GM23338 (cell line): ENCODE measurements around the gene ADCYAP1R1. TPM values are rescaled to one million over a fixed set of nuclear protein-coding genes. Genes with fewer than 3 reads are reported as not detected.

Experiments used
- ATAC-seq: fragments of 200-7000 bp; cut with Tn5 transposase; 3 replicates; pipeline ENCODE4 v1.9.1; 2020
- DNase-seq: peaks from one replicate; pipeline ENCODE4 v3.0.0-alpha.2; 2015; ENCODE audit warnings: low spot score
- H2AFZ ChIP-seq: fragments of 200-600 bp; sonication (generic); 2 replicates; pipeline ENCODE4 v1.8.0; 2016; ENCODE audit warnings: antibody characterized with exemption, mild to moderate bottlenecking, moderate library complexity
- H3F3A ChIP-seq: fragments of 200-600 bp; sonication (generic); replicated peaks from 2 replicates; pipeline ENCODE4 v1.8.0; 2017; ENCODE audit warnings: antibody characterized with exemption, mixed run types, low read depth
- H3K27ac ChIP-seq: fragments of 200-600 bp; sonication (generic); 2 replicates; pipeline ENCODE4 v1.6.1; 2016; ENCODE audit warnings: low read depth
- H3K27me3 ChIP-seq: fragments of 200-600 bp; sonication (generic); 2 replicates; pipeline ENCODE4 v1.8.0; 2016; ENCODE audit warnings: mild to moderate bottlenecking, mixed run types, moderate library complexity; ENCODE audit not compliant: insufficient read depth
- H3K36me3 ChIP-seq: fragments of 200-600 bp; sonication (generic); 2 replicates; pipeline ENCODE4 v1.8.0; 2016; ENCODE audit warnings: mild to moderate bottlenecking; ENCODE audit not compliant: insufficient read depth
- H3K4me1 ChIP-seq: fragments of 200-600 bp; sonication (generic); 2 replicates; pipeline ENCODE4 v1.8.0; 2016; ENCODE audit warnings: mild to moderate bottlenecking, moderate library complexity; ENCODE audit not compliant: insufficient read depth
- H3K4me2 ChIP-seq: fragments of 200-600 bp; sonication (generic); 2 replicates; pipeline ENCODE4 v1.7.1; 2017; ENCODE audit warnings: mixed run types
- H3K4me3 ChIP-seq: fragments of 200-600 bp; sonication (generic); 2 replicates; pipeline ENCODE4 v1.6.1; 2016; ENCODE audit warnings: mixed run types
- H3K79me2 ChIP-seq: fragments of 200-600 bp; sonication (generic); replicated peaks from 2 replicates; pipeline ENCODE4 v1.8.0; 2017; ENCODE audit warnings: mild to moderate bottlenecking; ENCODE audit not compliant: insufficient read depth
- H3K9me2 ChIP-seq: fragments of 200-600 bp; sonication (generic); 2 replicates; pipeline ENCODE4 v1.8.0; 2017; ENCODE audit not compliant: insufficient read depth
- H4K20me1 ChIP-seq: fragments of 200-600 bp; sonication (generic); replicated peaks from 2 replicates; pipeline ENCODE4 v1.8.0; 2017; ENCODE audit warnings: mild to moderate bottlenecking; ENCODE audit not compliant: insufficient read depth
- H3K27ac Mint-ChIP-seq: 2 replicates; pipeline ENCODE4 v1.8.0; 2020; ENCODE audit warnings: inconsistent platforms, mild to moderate bottlenecking, moderate library complexity, mixed read lengths
- H3K27me3 Mint-ChIP-seq: 3 replicates; pipeline ENCODE4 v1.8.0; 2022; ENCODE audit warnings: low read depth, mild to moderate bottlenecking, moderate library complexity, mixed read lengths, inconsistent platforms; ENCODE audit not compliant: insufficient read depth, poor library complexity
- H3K36me3 Mint-ChIP-seq: 3 replicates; pipeline ENCODE4 v1.8.0; 2021; ENCODE audit warnings: low read depth, mild to moderate bottlenecking, inconsistent platforms, moderate library complexity, mixed read lengths
- H3K4me1 Mint-ChIP-seq: 3 replicates; pipeline ENCODE4 v1.8.0; 2020; ENCODE audit warnings: mild to moderate bottlenecking, inconsistent platforms, mixed read lengths
- H3K4me3 Mint-ChIP-seq: 3 replicates; pipeline ENCODE4 v1.8.0; 2021; ENCODE audit warnings: moderate library complexity, mild to moderate bottlenecking, inconsistent platforms, mixed read lengths
- H3K9me3 Mint-ChIP-seq: 3 replicates; pipeline ENCODE4 v1.8.0; 2020; ENCODE audit warnings: moderate library complexity, mild to moderate bottlenecking, inconsistent platforms, mixed read lengths
- CREB1 ChIP-seq: fragments of 250-450 bp; sonication (Bioruptor Pico); IDR thresholded peaks from 2 replicates; pipeline ENCODE4 v1.5.0; 2020; ENCODE audit warnings: low read depth, mild to moderate bottlenecking, moderate library complexity
- ETS1 ChIP-seq: IDR thresholded peaks from 2 replicates; pipeline ENCODE4 v1.6.1; 2016; ENCODE audit warnings: antibody characterized with exemption
- EZH2 ChIP-seq: fragments of 200-600 bp; sonication (generic); IDR thresholded peaks from one replicate; pipeline ENCODE4 v1.8.0; 2017; ENCODE audit warnings: antibody characterized with exemption, mild to moderate bottlenecking, low read depth; ENCODE audit not compliant: unreplicated experiment
- EZH2phosphoT487 ChIP-seq: fragments of 200-600 bp; sonication (generic); IDR thresholded peaks from one replicate; pipeline ENCODE4 v1.8.1; 2018; ENCODE audit warnings: antibody characterized with exemption; ENCODE audit not compliant: unreplicated experiment
- NANOG ChIP-seq: IDR thresholded peaks from 2 replicates; pipeline ENCODE4 v1.6.1; 2016; ENCODE audit warnings: antibody characterized with exemption, borderline replicate concordance
- POLR2AphosphoS5 ChIP-seq: IDR thresholded peaks from 2 replicates; pipeline ENCODE4 v1.6.1; 2016; ENCODE audit warnings: antibody characterized with exemption, low read depth
- REST ChIP-seq: IDR thresholded peaks from one replicate; pipeline ENCODE4 v1.6.1; 2018; ENCODE audit warnings: antibody characterized with exemption; ENCODE audit not compliant: unreplicated experiment
- STAT1 ChIP-seq: IDR thresholded peaks from one replicate; pipeline ENCODE4 v1.6.1; 2016; ENCODE audit warnings: antibody characterized with exemption; ENCODE audit not compliant: unreplicated experiment
- ZNF114 ChIP-seq: fragments of 250-450 bp; sonication (Bioruptor Pico); IDR thresholded peaks from 2 replicates; pipeline ENCODE4 v1.5.0; 2020; ENCODE audit warnings: mild to moderate bottlenecking, moderate library complexity
- ZNF331 ChIP-seq: fragments of 250-450 bp; sonication (Bioruptor Pico); IDR thresholded peaks from 2 replicates; pipeline ENCODE4 v1.5.0; 2020; ENCODE audit warnings: low read depth, mild to moderate bottlenecking, moderate library complexity
- polyA plus RNA-seq: library from polyadenylated mRNA; unstranded; fragments of >200 nt; fragmentation: Nextera tagmentation; extraction: Ambion mirVana; gene quantifications from 2 replicates; pipeline ENCODE4 v1.2.1, GENCODE V29; 2016
- total RNA-seq: library from RNA; depleted of rRNA; stranded (reverse); fragments of >200 nt; shearing (Covaris generic); gene quantifications from 2 replicates; pipeline ENCODE4 v1.2.3, GENCODE V29; 2014
- TF ChIP-seq, protein P1 (sequence below), 2 experiments: fragments of 200-600 bp in 1 of 2; sonication (generic) in 1 of 2; conservative IDR thresholded peaks; 2 replicates each; pipeline versions ENCODE4 v1.5.1 to v1.6.1; 2016 to 2017; ENCODE audit warnings: antibody characterized with exemption in 2 of 2, low read depth in 2 of 2, mild to moderate bottlenecking in 2 of 2, moderate library complexity in 1 of 2

ADCYAP1R1 gene
- total and polyA plus RNA-seq, 2 experiments from 2014 or later: 1.8 to 10.6 TPM

GRCh38 chr7:31003721-31004120 lies 48.4 kb upstream of the ADCYAP1R1 start:
- Histone ChIP-seq H3K27me3 (no peaks in the 10 kb centered on the region), H3K9me2 (no peaks in the 10 kb centered on the region), H3K27ac (no peak overlapping the region), H3K4me1 (no peaks in the 10 kb centered on the region), H3F3A (no peaks in the 10 kb centered on the region), H3K4me3 (no peak overlapping the region), H2AFZ (no peak overlapping the region), H4K20me1 (no peaks in the 10 kb centered on the region), H3K4me2 (no peak overlapping the region), H3K79me2 (no peaks in the 10 kb centered on the region), H3K36me3 (no peaks in the 10 kb centered on the region)
- DNase-seq (no peak), ATAC-seq (no peak; the same call in 2 of the 3 replicates)
- Mint-ChIP-seq H3K36me3 (peaks cover 10% of the 10 kb centered on the region; the same call in 2 of the 3 replicates), H3K9me3 (no peaks in the 10 kb centered on the region), H3K4me3 (no peak overlapping the region), H3K4me1 (peaks cover 9% of the 10 kb centered on the region; the same call in 2 of the 3 replicates), H3K27ac (no peak overlapping the region), H3K27me3 (peaks cover 12% of the 10 kb centered on the region)
- no peak for TF ChIP-seq ETS1
- no peak for TF ChIP-seq CREB1
- no peak for TF ChIP-seq ZNF331 (CRISPR knock-in tag)

GRCh38 chr7:31004393-31004792 lies 47.7 kb upstream of the ADCYAP1R1 start:
- DNase-seq (no peak), ATAC-seq (no peak)
- Histone ChIP-seq H3K4me1 (no peaks in the 10 kb centered on the region), H4K20me1 (no peaks in the 10 kb centered on the region), H3F3A (no peaks in the 10 kb centered on the region), H3K27me3 (no peaks in the 10 kb centered on the region), H3K4me3 (no peak overlapping the region), H3K4me2 (no peak overlapping the region), H2AFZ (no peak overlapping the region), H3K27ac (no peak overlapping the region), H3K79me2 (no peaks in the 10 kb centered on the region), H3K36me3 (no peaks in the 10 kb centered on the region), H3K9me2 (no peaks in the 10 kb centered on the region)
- peaks cover 12% of the 10 kb centered on the region for H3K27me3 Mint-ChIP-seq
- H3K36me3 Mint-ChIP-seq: peaks cover 10% of the 10 kb centered on the region; the same call in 2 of the 3 replicates
- no peak overlapping the region; the same call in 1 of the 2 replicates for H3K27ac Mint-ChIP-seq
- peaks cover 9% of the 10 kb centered on the region; the same call in 2 of the 3 replicates for H3K4me1 Mint-ChIP-seq
- no peak overlapping the region for H3K4me3 Mint-ChIP-seq
- no peaks in the 10 kb centered on the region for H3K9me3 Mint-ChIP-seq
- TF ChIP-seq ZNF331 (CRISPR knock-in tag) (no peak), STAT1 (no peak), POLR2AphosphoS5 (no peak), EZH2phosphoT487 (no peak), NANOG (no peak), CREB1 (no peak), EZH2 (no peak), ETS1 (no peak), ZNF114 (CRISPR knock-in tag) (no peak), REST (no peak)
- TF ChIP-seq, protein P1, sequence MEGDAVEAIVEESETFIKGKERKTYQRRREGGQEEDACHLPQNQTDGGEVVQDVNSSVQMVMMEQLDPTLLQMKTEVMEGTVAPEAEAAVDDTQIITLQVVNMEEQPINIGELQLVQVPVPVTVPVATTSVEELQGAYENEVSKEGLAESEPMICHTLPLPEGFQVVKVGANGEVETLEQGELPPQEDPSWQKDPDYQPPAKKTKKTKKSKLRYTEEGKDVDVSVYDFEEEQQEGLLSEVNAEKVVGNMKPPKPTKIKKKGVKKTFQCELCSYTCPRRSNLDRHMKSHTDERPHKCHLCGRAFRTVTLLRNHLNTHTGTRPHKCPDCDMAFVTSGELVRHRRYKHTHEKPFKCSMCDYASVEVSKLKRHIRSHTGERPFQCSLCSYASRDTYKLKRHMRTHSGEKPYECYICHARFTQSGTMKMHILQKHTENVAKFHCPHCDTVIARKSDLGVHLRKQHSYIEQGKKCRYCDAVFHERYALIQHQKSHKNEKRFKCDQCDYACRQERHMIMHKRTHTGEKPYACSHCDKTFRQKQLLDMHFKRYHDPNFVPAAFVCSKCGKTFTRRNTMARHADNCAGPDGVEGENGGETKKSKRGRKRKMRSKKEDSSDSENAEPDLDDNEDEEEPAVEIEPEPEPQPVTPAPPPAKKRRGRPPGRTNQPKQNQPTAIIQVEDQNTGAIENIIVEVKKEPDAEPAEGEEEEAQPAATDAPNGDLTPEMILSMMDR (conservative IDR thresholded peaks at IDR 0.05; ENCODE audit: low read depth in 2 of 2): no peak
